AG04449 (cell line): ENCODE results near the gene ZNF43.
"Not testable (repeated sequence)": the region's sequence is repeated elsewhere in the genome, so short reads cannot be mapped to it uniquely, and the experiment has no call there.

Experiments
- CTCF ChIA-PET: fragments of 350-600 bp; formaldehyde crosslinking; extraction: SDS; loops from one replicate; lab custom pipeline; 2021; ENCODE audit warnings: antibody characterized with exemption; lab: Yijun Ruan, JAX
- POLR2A ChIA-PET: fragments of 400-600, 350-600 bp; formaldehyde crosslinking; extraction: SDS; loops from one replicate; lab custom pipeline; 2020; ENCODE audit warnings: antibody characterized with exemption, inconsistent platforms; lab: Yijun Ruan, JAX
- DNase-seq: peaks from one replicate; pipeline ENCODE4 v3.0.0-alpha.2; 2010; ENCODE audit warnings: low read depth, low spot score
- H3K4me3 ChIP-seq: 2 replicates; pipeline ENCODE4 v1.5.1; 2011; ENCODE audit warnings: low read depth, mild to moderate bottlenecking, control low read depth, low read length
- TF ChIP-seq, protein P1 (sequence below): IDR thresholded peaks from one replicate; pipeline ENCODE4 v1.5.1; 2011; ENCODE audit warnings: mild to moderate bottlenecking, moderate library complexity, low read length, control low read depth, inconsistent platforms; ENCODE audit not compliant: insufficient read depth; ENCODE audit errors: missing control alignments

Gene ZNF43

GRCh38 chr19:21835810-21836444 lies at the start of gene ZNF43:
ZNF43 (minus strand) TSS chr19:21836182; CDS start chr19:21836038, 144 bp downstream.
- TF ChIP-seq, protein P1, sequence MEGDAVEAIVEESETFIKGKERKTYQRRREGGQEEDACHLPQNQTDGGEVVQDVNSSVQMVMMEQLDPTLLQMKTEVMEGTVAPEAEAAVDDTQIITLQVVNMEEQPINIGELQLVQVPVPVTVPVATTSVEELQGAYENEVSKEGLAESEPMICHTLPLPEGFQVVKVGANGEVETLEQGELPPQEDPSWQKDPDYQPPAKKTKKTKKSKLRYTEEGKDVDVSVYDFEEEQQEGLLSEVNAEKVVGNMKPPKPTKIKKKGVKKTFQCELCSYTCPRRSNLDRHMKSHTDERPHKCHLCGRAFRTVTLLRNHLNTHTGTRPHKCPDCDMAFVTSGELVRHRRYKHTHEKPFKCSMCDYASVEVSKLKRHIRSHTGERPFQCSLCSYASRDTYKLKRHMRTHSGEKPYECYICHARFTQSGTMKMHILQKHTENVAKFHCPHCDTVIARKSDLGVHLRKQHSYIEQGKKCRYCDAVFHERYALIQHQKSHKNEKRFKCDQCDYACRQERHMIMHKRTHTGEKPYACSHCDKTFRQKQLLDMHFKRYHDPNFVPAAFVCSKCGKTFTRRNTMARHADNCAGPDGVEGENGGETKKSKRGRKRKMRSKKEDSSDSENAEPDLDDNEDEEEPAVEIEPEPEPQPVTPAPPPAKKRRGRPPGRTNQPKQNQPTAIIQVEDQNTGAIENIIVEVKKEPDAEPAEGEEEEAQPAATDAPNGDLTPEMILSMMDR, result no peak
- peak within 1 kb of the TSS; percentile 81 for H3K4me3 ChIP-seq
- ChIA-PET CTCF (interaction anchor here (1.0 kb wide), 1 partner anchor 10 kb away, joined by 3 read pairs; no protein-coding TSS in a partner anchor), POLR2A (interaction anchor here (0.6 to 1.5 kb wide), 6 partner anchors 8 to 331 kb away, joined by 3 to 19 read pairs (median 4); partner anchors contain the start of genes ZNF100 and ZNF429)
- peak; percentile 67 for DNase-seq

DNA sequence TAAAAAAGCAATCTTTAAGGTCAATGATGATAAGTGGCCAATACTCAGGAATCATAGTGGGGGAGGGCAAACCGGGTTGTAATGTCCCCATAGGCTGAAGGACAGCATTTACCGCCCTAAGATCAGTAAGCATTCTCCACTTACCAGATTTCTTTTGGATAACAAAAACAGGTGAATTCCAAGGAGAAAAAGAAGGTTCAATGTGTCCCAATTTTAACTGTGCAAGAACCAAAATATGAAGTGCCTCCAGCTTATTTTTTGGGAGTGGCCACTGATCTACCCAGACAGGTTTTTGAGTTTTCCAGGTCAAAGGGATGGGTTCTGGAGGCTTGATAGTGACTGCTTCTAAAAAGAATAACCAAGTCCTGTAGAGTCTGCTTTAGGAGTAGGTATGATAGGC lies 49.5 kb upstream of the ZNF43 start:
- POLR2A ChIA-PET, result not testable (repeated sequence)

DNA sequence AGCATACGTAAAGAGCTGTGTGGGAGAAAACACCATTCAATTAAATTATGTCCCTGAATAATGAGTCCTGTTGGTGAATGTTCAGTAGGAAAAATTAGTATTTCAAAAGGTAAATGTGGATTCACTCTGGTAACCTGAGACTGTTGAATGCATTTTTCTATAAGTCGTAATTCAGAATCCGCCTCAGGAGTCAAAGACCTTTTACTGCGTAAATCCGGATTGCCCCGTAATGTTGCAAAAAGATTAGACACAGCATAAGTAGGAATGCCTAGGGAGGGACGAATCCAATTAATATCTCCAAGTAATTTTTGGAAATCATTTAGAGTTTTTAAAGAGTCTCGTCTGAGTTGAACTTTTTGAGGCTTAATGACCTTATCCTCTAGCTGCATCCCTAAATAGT lies 48.8 kb upstream of the ZNF43 start:
- POLR2A ChIA-PET, H3K4me3 ChIP-seq, DNase-seq, CTCF ChIA-PET: not testable (repeated sequence)

More for the DNA sequence above, 49.5 kb upstream of the ZNF43 start:
- CTCF ChIA-PET, DNase-seq, H3K4me3 ChIP-seq: not testable (repeated sequence)

GRCh38 chr19:21883516-21883915 lies 47.5 kb upstream of the ZNF43 start:
- DNase-seq, result no peak
- TF ChIP-seq, protein P1, result no peak
- POLR2A ChIA-PET, result no interaction called here
- CTCF ChIA-PET, result no interaction called here
- no peak overlapping the region for H3K4me3 ChIP-seq

DNA sequence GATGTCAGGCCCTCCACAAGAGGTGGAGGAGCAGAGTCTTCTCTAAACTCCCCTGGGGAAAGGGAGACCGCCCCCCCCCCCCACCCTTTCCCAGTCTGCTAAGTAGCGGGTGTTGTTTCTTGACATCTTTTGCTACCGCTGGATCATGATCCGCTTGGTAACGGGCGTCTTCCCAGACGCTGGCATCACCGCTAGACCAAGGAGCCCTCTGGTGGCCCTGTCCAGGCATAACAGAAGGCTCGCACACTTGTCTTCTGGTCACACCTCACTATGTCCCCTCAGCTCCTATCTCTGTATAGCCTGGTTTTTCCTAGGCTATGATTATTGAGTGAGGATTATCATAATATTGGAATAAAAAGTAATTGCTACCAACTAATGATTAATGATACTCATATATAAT lies 44.8 kb upstream of the ZNF43 start:
- H3K4me3 ChIP-seq, DNase-seq, POLR2A ChIA-PET, CTCF ChIA-PET: not testable (repeated sequence)

DNA sequence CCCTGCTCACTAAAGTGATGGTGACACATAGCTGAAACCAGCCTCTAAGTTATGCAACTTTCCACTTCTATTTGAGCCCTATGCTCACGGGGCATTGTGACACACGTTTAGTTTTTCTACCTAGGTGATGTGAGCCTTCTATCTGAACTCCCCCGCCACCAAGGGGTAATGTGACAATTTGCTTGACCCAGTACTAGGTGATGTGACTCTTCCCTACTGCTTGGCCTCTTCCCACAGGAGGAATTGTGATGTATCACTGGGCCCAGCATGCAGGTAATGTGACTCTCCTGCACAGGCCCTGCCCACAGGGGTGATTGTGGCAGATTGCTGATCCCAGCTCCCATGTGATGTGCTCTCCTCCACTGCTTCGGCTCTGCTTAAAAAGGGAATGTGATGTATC lies 42.7 kb upstream of the ZNF43 start:
- no peak overlapping the region for H3K4me3 ChIP-seq
- ChIA-PET POLR2A (no interaction called here), CTCF (no interaction called here)
- TF ChIP-seq, protein P1, result no peak
- no peak for DNase-seq

GRCh38 chr19:21877976-21878375 lies 42.0 kb upstream of the ZNF43 start:
- TF ChIP-seq, protein P1, result no peak
- POLR2A ChIA-PET, result no interaction called here
- no peak for DNase-seq
- CTCF ChIA-PET, result no interaction called here
- H3K4me3 ChIP-seq, result no peak overlapping the region

GRCh38 chr19:21876608-21877007 lies 40.6 kb upstream of the ZNF43 start:
- DNase-seq, CTCF ChIA-PET, POLR2A ChIA-PET, H3K4me3 ChIP-seq: not testable (repeated sequence)
